DMS79 treated with DMSO at 0.1 percent for 48 hours (cell line): ENCODE measurements around the gene TGM6.

Experiments used
- DNase-seq: peaks from one replicate; lab custom pipeline; 2025; lab: John Stamatoyannopoulos, UW

Gene TGM6

DNA sequence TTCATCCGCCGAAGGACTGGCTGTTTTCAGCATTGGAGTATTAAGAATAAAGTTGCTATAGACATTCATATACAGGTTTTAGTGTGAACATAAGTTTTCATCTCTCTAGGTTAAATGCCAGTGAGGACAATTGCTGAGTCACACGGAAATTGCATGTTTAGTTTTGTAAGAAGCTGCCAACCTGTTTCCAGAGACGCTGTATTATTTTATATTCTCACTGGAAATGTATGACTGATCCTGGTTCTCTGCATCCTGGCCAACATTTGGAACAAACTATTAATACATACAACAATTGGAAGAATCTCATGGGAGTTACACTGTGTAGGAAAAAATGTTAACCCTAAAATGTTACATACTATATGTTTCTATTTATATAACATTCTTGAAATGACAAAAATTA lies 16.7 kb upstream of the TGM6 start:
- DNase-seq, result no peak

- DNase-seq, result no peak
Measured at GRCh38 chr20:2365091-2365490, 15.6 kb upstream of the TGM6 start.

DNA sequence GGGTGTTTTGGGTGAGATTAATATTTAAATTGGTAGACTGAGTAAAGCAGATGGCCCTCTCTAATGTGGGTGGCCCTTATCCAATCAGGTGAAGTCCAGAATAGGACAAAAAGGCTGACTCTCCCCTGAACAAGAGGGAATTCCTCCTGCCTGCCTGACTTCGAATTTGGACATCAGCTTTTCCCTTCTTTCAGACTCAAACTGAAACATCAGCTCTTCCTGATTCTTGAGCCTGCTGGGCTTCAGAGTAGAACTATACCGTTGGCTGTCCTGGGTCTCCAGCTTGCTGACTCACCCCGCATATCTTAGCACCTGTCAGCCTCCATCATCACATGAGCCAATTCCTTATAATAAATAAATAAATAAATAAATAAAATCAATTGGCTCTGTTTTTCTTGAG lies 15.0 kb upstream of the TGM6 start:
- no peak for DNase-seq

DNA sequence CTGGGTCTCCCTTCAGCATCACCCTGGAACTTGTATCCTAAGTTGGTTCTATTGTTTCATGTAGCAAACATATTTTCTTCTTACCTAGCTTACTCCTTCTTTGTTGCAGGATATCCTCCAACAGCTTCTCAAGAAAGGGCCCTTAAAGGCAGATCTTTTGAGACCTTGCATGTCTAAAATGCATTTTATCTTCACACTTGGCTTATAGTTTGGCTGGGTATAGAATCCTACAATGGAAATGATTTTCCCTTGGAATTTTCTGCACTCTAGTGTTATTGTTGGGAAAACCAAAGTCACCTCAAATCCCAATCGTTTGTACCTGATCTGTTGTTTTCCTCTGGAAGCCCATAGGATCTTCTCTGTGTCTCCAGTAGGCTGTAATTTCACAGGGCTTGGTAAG lies 12.1 kb upstream of the TGM6 start:
- DNase-seq, result no peak

GRCh38 chr20:2373098-2373497 lies 7.6 kb upstream of the TGM6 start:
- DNase-seq, result no peak

- no peak for DNase-seq
Measured at GRCh38 chr20:2374346-2375125, 6.2 kb upstream of the TGM6 start.

DNA sequence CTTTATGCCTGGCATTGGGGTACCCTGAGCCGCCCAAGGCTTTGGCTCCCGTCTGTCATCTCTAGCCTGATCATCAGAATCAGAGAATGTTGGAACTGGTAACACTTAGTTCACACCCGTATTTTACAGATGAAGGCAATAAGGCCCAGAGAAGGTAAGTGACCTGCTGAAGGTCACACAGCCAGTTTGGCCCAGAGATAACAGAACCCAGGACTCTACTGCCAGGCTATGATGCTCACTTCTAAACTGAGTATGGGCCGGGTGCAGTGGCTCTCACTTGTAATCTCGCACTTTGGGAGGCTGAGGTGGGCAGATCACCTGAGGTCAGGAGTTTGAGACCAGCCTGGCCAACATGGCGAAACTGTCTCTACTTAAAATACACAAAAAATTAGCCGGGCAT lies 1.8 kb upstream of the TGM6 start:
- DNase-seq, result no peak

- no peak for DNase-seq
Measured at GRCh38 chr20:2379511-2380229, 1.0 kb upstream of the TGM6 start.

DNA sequence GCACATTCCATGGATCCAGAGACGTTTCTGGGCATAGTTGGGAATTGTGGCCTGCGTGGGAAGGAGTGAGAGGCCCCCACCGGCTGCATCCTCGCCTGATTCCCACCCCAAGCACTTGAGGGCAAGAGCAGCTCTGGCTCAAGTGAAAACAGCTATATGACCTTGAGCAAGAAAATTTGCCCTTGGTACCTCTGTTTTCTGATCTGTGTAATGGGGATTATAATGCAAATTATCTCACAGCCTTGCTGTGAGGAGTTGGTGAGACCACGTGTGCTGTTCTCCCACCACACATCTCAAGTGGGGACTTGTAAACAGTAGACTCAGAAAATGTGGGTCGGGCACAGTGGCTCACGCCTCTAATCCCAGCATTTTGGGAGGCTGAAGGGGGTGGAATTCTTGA lies 602 bp downstream of the TGM6 start:
- DNase-seq, result no peak

- no peak for DNase-seq
Measured at GRCh38 chr20:2382833-2383232, 2.1 kb downstream of the TGM6 start.

GRCh38 chr20:2385026-2385425 lies 4.3 kb downstream of the TGM6 start:
- DNase-seq, result no peak

GRCh38 chr20:2385496-2385895 lies 4.8 kb downstream of the TGM6 start:
- DNase-seq, result no peak

GRCh38 chr20:2386516-2387179 lies 5.9 kb downstream of the TGM6 start:
- no peak for DNase-seq

DNA sequence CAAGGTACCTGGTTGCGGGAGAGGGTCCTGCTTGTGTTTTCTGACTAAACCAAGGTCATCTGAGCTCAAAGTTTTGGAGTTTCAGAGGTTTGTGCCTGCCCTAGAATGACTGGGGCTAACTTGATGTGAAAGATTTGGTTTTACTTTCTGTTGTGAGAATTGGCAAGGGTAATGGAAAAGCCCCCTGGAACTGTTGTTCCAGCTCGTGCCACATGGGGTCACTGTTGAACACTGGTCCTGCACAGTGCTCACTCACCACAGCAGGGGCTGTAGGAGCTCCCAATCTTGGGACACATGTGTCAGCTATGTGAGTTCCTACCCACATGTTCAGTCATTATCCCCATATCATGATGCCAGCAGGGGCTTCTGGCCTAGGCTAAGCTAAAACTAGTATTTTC lies 6.5 kb downstream of the TGM6 start:
- DNase-seq, result no peak

- DNase-seq, result no peak
Measured at GRCh38 chr20:2387580-2387979, 6.9 kb downstream of the TGM6 start.

DNA sequence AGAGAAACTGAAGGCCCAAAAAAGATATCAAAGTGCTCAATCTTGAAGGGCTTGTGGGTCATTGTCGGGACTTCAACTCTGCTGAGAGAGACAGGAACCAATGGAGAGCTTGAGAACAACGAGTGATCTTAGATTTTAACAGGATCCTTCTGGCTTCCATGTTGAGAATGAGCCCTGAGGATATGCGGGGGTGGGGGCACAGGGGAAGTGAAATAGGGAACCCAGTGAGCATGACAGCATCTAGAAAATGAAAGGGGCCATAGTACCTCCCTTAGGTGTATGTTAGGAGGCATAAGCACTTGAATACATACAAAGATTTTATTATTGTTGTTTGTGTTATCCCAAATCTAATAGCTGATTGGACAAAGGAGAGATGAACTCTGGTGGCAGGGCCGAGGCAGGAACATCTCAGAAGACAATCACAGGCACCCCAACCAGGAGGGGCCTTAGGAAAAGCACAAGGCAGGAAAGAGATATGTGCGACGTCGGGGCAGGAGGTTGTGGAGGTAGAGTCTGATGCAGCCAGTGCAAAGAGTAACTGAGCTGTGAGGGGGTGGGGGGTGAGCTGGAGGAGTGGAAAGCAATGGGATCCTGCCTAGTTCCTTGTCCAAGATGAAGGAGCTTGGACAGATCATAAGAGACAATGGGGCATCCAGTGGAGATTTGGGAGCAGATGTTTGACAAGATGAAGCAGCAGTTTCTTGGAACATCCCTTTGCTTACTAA lies 10.4 kb downstream of the TGM6 start:
- DNase-seq, result no peak

- no peak for DNase-seq
Measured at GRCh38 chr20:2394411-2395055, 13.8 kb downstream of the TGM6 start.

DNA sequence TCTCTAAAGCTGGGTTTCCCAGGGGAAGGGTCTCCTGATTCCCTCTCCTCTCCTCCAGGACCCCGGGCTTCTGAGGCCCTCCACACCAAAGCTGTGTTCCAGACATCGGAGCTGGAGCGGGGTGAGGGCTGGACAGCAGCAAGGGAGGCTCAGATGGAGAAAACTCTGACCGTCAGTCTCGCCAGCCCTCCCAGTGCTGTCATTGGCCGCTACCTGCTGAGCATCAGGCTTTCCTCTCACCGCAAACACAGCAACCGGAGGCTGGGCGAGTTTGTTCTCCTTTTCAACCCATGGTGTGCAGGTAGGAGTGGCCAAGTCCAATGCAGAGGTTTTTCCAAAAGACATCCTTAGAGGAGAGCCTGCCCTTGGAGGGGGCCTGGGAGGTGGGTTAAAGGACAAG lies 14.4 kb downstream of the TGM6 start:
- DNase-seq, result no peak

DNA sequence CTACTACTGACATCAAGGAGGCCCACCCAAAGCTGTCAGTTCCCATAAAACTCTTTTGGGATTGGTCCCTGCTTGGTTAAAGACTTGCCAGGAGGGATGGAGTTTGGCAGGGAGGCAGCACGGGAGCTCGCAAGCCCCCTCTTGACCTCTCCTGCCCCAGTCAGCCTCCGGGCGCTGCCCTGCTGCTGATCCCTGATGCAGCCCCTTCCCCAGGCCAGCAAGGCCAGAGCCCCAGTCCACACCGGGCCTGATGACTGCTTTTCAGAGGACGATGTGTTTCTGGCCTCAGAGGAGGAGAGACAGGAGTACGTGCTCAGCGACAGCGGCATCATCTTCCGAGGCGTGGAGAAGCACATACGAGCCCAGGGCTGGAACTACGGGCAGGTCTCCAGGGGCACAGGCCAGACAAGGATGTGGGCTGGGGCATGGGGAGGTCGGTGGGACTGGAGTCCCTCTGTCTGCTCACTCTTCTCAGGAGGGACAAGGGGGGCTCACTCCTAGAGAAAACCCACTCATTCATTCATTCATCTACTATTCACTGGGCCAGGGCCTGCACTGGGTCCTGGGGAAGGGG lies 15.6 kb downstream of the TGM6 start:
- DNase-seq, result no peak

- no peak for DNase-seq
Measured at GRCh38 chr20:2397091-2397490, 16.4 kb downstream of the TGM6 start.

DNA sequence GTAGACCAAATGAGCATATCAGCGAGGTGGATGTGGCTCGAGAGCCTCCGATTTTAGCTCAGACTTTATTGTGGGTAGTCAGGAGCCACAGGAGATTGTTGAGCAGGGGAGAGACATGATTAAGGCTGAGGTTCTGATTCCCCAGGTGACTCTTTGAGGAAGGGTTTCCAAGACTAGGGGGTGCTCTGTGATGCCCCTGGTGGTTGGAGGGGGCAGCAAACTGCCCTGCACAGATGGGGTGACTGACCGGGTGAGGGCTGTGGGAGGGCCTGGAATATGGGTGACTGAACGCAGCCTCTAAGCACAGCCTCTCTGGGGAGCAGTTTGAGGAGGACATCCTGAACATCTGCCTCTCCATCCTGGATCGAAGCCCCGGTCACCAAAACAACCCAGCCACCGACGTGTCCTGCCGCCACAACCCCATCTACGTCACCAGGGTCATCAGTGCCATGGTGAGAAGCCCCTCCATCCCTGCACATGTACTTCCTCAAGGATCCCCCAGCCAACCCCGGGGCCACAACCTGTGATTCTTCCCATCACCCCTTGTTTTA lies 17.0 kb downstream of the TGM6 start:
- no peak for DNase-seq
